GM23248 (cell line): ENCODE data around the gene IPO8.

ENCODE experiments used
- EZH2 ChIP-seq: fragments of 200-600 bp; sonication (generic); IDR thresholded peaks from 2 replicates; pipeline ENCODE4 v1.6.1; 2018; ENCODE audit warnings: antibody characterized with exemption, mild to moderate bottlenecking; ENCODE audit not compliant: insufficient read depth, poor library complexity, severe bottlenecking
- EZH2phosphoT487 ChIP-seq: fragments of 200-600 bp; sonication (generic); IDR thresholded peaks from 2 replicates; pipeline ENCODE4 v1.6.1; 2018; ENCODE audit warnings: antibody characterized with exemption, moderate library complexity, mild to moderate bottlenecking, low read depth; ENCODE audit not compliant: insufficient read depth

- TF ChIP-seq EZH2 (no peak), EZH2phosphoT487 (no peak)
Observed at GRCh38 chr12:30598889-30599288, 96.8 kb downstream of the IPO8 start.
